WI38 (cell line): Measurements from ENCODE around the gene RAB32.
"Not testable (repeated sequence)": the region's sequence is repeated elsewhere in the genome, so short reads cannot be mapped to it uniquely, and the experiment has no call there.

Source experiments
- H3K4me3 ChIP-seq: 2 replicates; pipeline ENCODE4 v1.5.1; 2011; ENCODE audit warnings: low read depth, mild to moderate bottlenecking, control low read depth, low read length
- CTCF ChIP-seq: IDR thresholded peaks from 2 replicates; pipeline ENCODE4 v1.5.1; 2012; ENCODE audit warnings: low read depth, mild to moderate bottlenecking, control low read depth, low read length

The RAB32 gene

GRCh38 chr6:146551545-146551944 is 7.9 kb downstream of the RAB32 start:
- H3K4me3 ChIP-seq: no peak overlapping the region
- no peak for TF ChIP-seq CTCF

GRCh38 chr6:146553377-146554135 is 9.9 kb downstream of the RAB32 start:
- H3K4me3 ChIP-seq: no peak overlapping the region
- no peak for TF ChIP-seq CTCF

GRCh38 chr6:146560607-146561006 is 17.0 kb downstream of the RAB32 start:
- H3K4me3 ChIP-seq: no peak overlapping the region
- TF ChIP-seq CTCF: no peak

GRCh38 chr6:146566661-146567060 is 23.0 kb downstream of the RAB32 start:
- H3K4me3 ChIP-seq: not testable (repeated sequence)

- H3K4me3 ChIP-seq: not testable (repeated sequence)
Measured at GRCh38 chr6:146568619-146569018, 25.0 kb downstream of the RAB32 start.

- no peak overlapping the region for H3K4me3 ChIP-seq
- no peak for TF ChIP-seq CTCF
Measured at GRCh38 chr6:146574211-146574610, 30.6 kb downstream of the RAB32 start.

- no peak overlapping the region for H3K4me3 ChIP-seq
- TF ChIP-seq CTCF: no peak
Measured at GRCh38 chr6:146578054-146578453, 34.4 kb downstream of the RAB32 start.

GRCh38 chr6:146581968-146582367 is 38.3 kb downstream of the RAB32 start:
- H3K4me3 ChIP-seq: no peak overlapping the region
- no peak for TF ChIP-seq CTCF
